GM23248 (cell line): ENCODE results near the gene BMP5. TPM values are rescaled to one million over a fixed set of nuclear protein-coding genes. Genes with fewer than 3 reads are reported as not detected.
A peak's percentile ranks its signal among the peaks of the same experiment; 100 is the strongest.

Experiments
- DNase-seq: peaks from one replicate; pipeline ENCODE4 v3.0.0-alpha.2; 2015
- H2AFZ ChIP-seq: fragments of 200-600 bp; sonication (generic); 2 replicates; pipeline ENCODE4 v1.6.1; 2016; ENCODE audit warnings: antibody characterized with exemption
- H3F3A ChIP-seq: fragments of 200-600 bp; sonication (generic); 2 replicates; pipeline ENCODE4 v1.6.1; 2016; ENCODE audit warnings: mild to moderate bottlenecking, antibody characterized with exemption, mixed run types; ENCODE audit not compliant: insufficient read depth
- H3K27ac ChIP-seq: fragments of 200-600 bp; sonication (generic); 2 replicates; pipeline ENCODE4 v1.5.1; 2016; ENCODE audit warnings: mild to moderate bottlenecking
- H3K27me3 ChIP-seq: fragments of 200-600 bp; sonication (generic); replicated peaks from 2 replicates; pipeline ENCODE4 v1.6.1; 2016; ENCODE audit warnings: mild to moderate bottlenecking; ENCODE audit not compliant: insufficient read depth
- H3K36me3 ChIP-seq: fragments of 200-600 bp; sonication (generic); 2 replicates; pipeline ENCODE4 v1.6.1; 2016; ENCODE audit warnings: low read depth, mild to moderate bottlenecking
- H3K4me1 ChIP-seq: fragments of 200-600 bp; sonication (generic); 2 replicates; pipeline ENCODE4 v1.6.1; 2016; ENCODE audit warnings: mild to moderate bottlenecking; ENCODE audit not compliant: insufficient read depth
- H3K4me2 ChIP-seq: fragments of 200-600 bp; sonication (generic); one replicate; pipeline ENCODE4 v1.6.1; 2016; ENCODE audit warnings: mild to moderate bottlenecking; ENCODE audit not compliant: unreplicated experiment
- H3K4me3 ChIP-seq: fragments of 200-600 bp; sonication (generic); 2 replicates; pipeline ENCODE4 v1.5.1; 2016; ENCODE audit warnings: mild to moderate bottlenecking
- H3K79me2 ChIP-seq: fragments of 200-600 bp; sonication (generic); 2 replicates; pipeline ENCODE4 v1.6.1; 2016; ENCODE audit warnings: mild to moderate bottlenecking; ENCODE audit not compliant: insufficient read depth
- H3K9ac ChIP-seq: fragments of 200-600 bp; sonication (generic); 2 replicates; pipeline ENCODE4 v1.6.1; 2016; ENCODE audit warnings: mild to moderate bottlenecking
- H3K9me2 ChIP-seq: fragments of 200-600 bp; sonication (generic); 2 replicates; pipeline ENCODE4 v1.6.1; 2016; ENCODE audit warnings: mixed run types, mild to moderate bottlenecking, moderate library complexity; ENCODE audit not compliant: insufficient read depth
- H3K9me3 ChIP-seq: fragments of 200-600 bp; sonication (generic); one replicate; pipeline ENCODE4 v1.6.1; 2017; ENCODE audit warnings: low read depth
- H4K20me1 ChIP-seq: fragments of 200-600 bp; sonication (generic); 2 replicates; pipeline ENCODE4 v1.6.0; 2016; ENCODE audit not compliant: insufficient read depth
- EZH2 ChIP-seq: fragments of 200-600 bp; sonication (generic); IDR thresholded peaks from 2 replicates; pipeline ENCODE4 v1.6.1; 2018; ENCODE audit warnings: antibody characterized with exemption, mild to moderate bottlenecking; ENCODE audit not compliant: insufficient read depth, poor library complexity, severe bottlenecking
- EZH2phosphoT487 ChIP-seq: fragments of 200-600 bp; sonication (generic); IDR thresholded peaks from 2 replicates; pipeline ENCODE4 v1.6.1; 2018; ENCODE audit warnings: antibody characterized with exemption, moderate library complexity, mild to moderate bottlenecking, low read depth; ENCODE audit not compliant: insufficient read depth
- WGBS, 2 experiments: methylation state at CpG; one replicate each; pipeline ENCODE4 v1.1.6; 2015 to 2017; ENCODE audit warnings: low lambda C conversion rate in 2 of 2, low coverage in 1 of 2; ENCODE audit errors: missing lambda C conversion rate in 2 of 2; 5-methylcytosine and 5-hydroxymethylcytosine counted together
- in situ Hi-C: fragments of 300-500 bp; cut with MboI; formaldehyde crosslinking; loops from 2 replicates; pipeline ENCODE4 v1.15.0; 2020
- polyA plus RNA-seq: library from polyadenylated mRNA; unstranded; fragments of >200 nt; fragmentation: Nextera tagmentation; extraction: Ambion mirVana; gene quantifications from 2 replicates; pipeline ENCODE4 v1.2.1, GENCODE V29; 2016
- total RNA-seq: library from RNA; depleted of rRNA; stranded (reverse); fragments of >200 nt; shearing (Covaris generic); gene quantifications from 2 replicates; pipeline ENCODE4 v1.2.3, GENCODE V29; 2014

Gene BMP5
- total and polyA plus RNA-seq, 2 experiments from 2014 or later: not detected

DNA sequence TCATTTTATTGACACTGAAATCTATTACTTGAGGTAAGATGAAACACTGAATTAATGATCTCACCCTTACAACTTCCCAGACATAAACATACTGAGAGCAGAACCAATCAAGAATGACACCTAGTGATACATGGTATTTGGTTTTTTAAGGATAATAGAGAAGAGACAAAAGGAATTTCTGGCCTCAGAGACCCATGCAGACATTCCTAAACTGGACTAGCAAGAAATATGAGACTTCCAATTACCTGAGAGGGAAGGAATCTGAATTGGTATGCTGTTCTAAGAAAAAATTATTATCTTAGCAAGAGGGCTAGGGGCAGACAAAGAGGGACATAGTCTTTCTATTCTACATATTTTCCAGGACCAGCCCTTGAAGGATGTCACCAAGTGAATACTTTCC, 141.1 kb downstream of the BMP5 start:
- H3K79me2 ChIP-seq: no peaks in the 10 kb centered on the region
- H3K4me2 ChIP-seq: no peak overlapping the region
- H3F3A ChIP-seq: no peaks in the 10 kb centered on the region
- no peak for DNase-seq
- H3K4me1 ChIP-seq: no peaks in the 10 kb centered on the region
- H3K4me3 ChIP-seq: no peak overlapping the region
- TF ChIP-seq EZH2 (no peak), EZH2phosphoT487 (no peak)
- no peaks in the 10 kb centered on the region for H3K36me3 ChIP-seq
- H3K27me3 ChIP-seq: no peaks in the 10 kb centered on the region
- in situ Hi-C loops: no loop called here
- no peaks in the 10 kb centered on the region for H3K9me2 ChIP-seq
- no peaks in the 10 kb centered on the region for H3K9me3 ChIP-seq
- no peaks in the 10 kb centered on the region for H4K20me1 ChIP-seq
- H3K27ac ChIP-seq: no peak overlapping the region
- no peak overlapping the region for H3K9ac ChIP-seq
- no peak overlapping the region for H2AFZ ChIP-seq

DNA sequence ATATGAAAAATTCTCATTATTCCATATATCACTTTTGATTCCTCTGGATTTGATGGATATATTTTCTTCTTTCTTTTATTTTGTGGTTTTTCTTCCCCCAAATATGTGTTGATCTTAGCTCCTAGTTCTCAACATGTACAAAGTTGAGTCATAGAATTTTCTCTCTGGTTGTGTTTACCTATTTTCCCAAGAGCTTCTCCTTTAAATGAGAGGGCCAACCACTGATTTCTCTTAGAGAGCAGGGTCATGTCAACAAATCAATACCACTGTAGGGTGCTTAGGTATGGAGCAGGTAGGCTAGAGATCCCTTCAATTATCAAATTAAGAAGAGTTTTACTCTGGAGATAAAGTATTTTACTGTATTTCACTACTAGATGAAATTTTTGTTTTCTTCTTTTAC, 145.7 kb downstream of the BMP5 start:
- Histone ChIP-seq H4K20me1 (no peaks in the 10 kb centered on the region), H3F3A (no peaks in the 10 kb centered on the region), H3K36me3 (no peaks in the 10 kb centered on the region), H3K79me2 (no peaks in the 10 kb centered on the region), H3K9me3 (no peaks in the 10 kb centered on the region), H3K4me2 (no peak overlapping the region), H3K9me2 (no peaks in the 10 kb centered on the region), H3K27me3 (no peaks in the 10 kb centered on the region), H2AFZ (no peak overlapping the region), H3K4me1 (no peaks in the 10 kb centered on the region), H3K4me3 (no peak overlapping the region), H3K27ac (no peak overlapping the region), H3K9ac (no peak overlapping the region)
- DNase-seq: no peak
- TF ChIP-seq EZH2 (no peak), EZH2phosphoT487 (no peak)
- in situ Hi-C loops: no loop called here

DNA sequence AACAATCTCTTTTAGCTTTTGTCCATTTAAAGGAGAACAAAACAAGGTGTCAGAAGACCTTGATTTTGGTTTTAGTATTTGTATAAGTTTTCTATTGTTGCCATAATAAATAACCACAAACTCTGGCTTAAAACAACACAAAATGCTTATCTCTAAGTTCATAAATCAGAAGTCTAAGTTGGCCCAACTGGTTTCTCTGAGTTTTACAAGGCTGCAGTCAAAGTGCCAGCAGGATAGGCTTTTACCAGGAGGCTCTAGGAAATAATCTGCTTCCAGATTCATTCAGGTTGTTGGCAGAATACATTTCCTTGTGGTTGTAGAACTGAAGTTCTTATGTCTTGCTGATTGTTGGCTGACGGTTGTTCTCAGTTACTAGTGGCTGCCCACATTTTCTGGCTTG, 149.2 kb downstream of the BMP5 start:
- no peak overlapping the region for H3K9ac ChIP-seq
- H3F3A ChIP-seq: no peaks in the 10 kb centered on the region
- in situ Hi-C loops: no loop called here
- no peaks in the 10 kb centered on the region for H3K4me1 ChIP-seq
- H3K36me3 ChIP-seq: no peaks in the 10 kb centered on the region
- no peaks in the 10 kb centered on the region for H3K9me2 ChIP-seq
- no peak overlapping the region for H3K4me2 ChIP-seq
- H3K4me3 ChIP-seq: no peak overlapping the region
- no peak overlapping the region for H3K27ac ChIP-seq
- no peak overlapping the region for H2AFZ ChIP-seq
- no peak for DNase-seq
- H4K20me1 ChIP-seq: no peaks in the 10 kb centered on the region
- TF ChIP-seq EZH2 (no peak), EZH2phosphoT487 (no peak)
- 0 to 3% methylated on average over 1 of the region's 1 CpG for WGBS, 2 experiments
- H3K9me3 ChIP-seq: no peaks in the 10 kb centered on the region
- no peaks in the 10 kb centered on the region for H3K79me2 ChIP-seq
- no peaks in the 10 kb centered on the region for H3K27me3 ChIP-seq

DNA sequence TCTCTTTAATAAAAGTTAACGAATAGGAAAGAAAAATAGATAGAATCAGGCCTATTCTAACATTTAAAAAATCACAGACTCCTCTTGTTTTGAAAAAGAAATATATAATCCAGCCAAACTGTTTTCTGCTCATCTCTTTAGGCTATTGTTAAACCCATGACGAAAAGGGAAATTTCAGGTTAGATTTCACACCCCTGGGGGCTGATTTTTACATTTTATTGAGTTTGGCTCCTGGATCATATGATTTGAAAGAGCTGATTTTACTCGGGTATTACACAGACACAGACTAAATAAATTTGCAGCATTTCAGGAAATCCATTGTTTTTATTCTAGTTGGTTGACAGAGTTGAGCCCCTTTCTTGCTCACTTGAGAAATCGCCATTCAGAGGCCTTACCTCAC, 160.6 kb downstream of the BMP5 start:
- Histone ChIP-seq H3K9ac (no peak overlapping the region), H3K4me2 (no peak overlapping the region), H3F3A (no peaks in the 10 kb centered on the region), H3K27me3 (no peaks in the 10 kb centered on the region), H3K27ac (no peak overlapping the region), H3K79me2 (no peaks in the 10 kb centered on the region), H3K9me2 (no peaks in the 10 kb centered on the region), H4K20me1 (no peaks in the 10 kb centered on the region), H3K9me3 (no peaks in the 10 kb centered on the region), H3K4me1 (no peaks in the 10 kb centered on the region), H3K4me3 (no peak overlapping the region), H2AFZ (no peak overlapping the region), H3K36me3 (no peaks in the 10 kb centered on the region)
- no peak for TF ChIP-seq EZH2phosphoT487
- TF ChIP-seq EZH2: no peak
- WGBS, 2 experiments: 82 to 83% methylated on average over 4 of the region's 4 CpGs
- DNase-seq: no peak
- in situ Hi-C loops: no loop called here

DNA sequence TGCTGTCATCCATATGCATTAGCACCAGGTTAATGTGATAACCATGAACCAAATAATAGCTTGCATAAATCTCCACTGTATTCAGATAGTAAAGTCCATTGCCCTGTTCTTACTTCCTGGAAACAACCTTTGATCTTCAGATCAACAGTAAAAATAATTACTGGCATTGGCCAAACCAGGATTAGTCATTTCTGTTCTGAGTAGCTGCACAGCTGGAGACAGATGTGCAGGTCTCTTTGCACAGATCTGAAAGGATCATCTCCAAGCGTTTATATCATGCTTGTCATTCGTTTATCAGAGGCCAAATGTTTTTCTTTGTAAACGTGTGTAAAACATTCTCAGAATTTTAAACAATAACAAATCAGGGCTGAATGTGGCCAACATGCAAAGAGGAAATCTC, 162.0 kb downstream of the BMP5 start:
- no peak overlapping the region for H3K27ac ChIP-seq
- no peaks in the 10 kb centered on the region for H3K9me2 ChIP-seq
- H3K9ac ChIP-seq: no peak overlapping the region
- in situ Hi-C loops: no loop called here
- no peaks in the 10 kb centered on the region for H3K79me2 ChIP-seq
- WGBS, 2 experiments: 3 to 5% methylated on average over 3 of the region's 3 CpGs
- H2AFZ ChIP-seq: no peak overlapping the region
- TF ChIP-seq EZH2phosphoT487 (no peak), EZH2 (no peak)
- DNase-seq: peak; percentile 15
- H3K9me3 ChIP-seq: no peaks in the 10 kb centered on the region
- H3K36me3 ChIP-seq: no peaks in the 10 kb centered on the region
- no peak overlapping the region for H3K4me3 ChIP-seq
- no peaks in the 10 kb centered on the region for H3K27me3 ChIP-seq
- no peaks in the 10 kb centered on the region for H4K20me1 ChIP-seq
- no peak overlapping the region for H3K4me2 ChIP-seq
- H3F3A ChIP-seq: no peaks in the 10 kb centered on the region
- no peaks in the 10 kb centered on the region for H3K4me1 ChIP-seq
